ENCODE results near the gene PELO.
A peak's percentile ranks its signal among the peaks of the same experiment; 100 is the strongest.
"Not testable (repeated sequence)": the region's sequence is repeated elsewhere in the genome, so short reads cannot be mapped to it uniquely, and the experiment has no call there.

Gene PELO

DNA sequence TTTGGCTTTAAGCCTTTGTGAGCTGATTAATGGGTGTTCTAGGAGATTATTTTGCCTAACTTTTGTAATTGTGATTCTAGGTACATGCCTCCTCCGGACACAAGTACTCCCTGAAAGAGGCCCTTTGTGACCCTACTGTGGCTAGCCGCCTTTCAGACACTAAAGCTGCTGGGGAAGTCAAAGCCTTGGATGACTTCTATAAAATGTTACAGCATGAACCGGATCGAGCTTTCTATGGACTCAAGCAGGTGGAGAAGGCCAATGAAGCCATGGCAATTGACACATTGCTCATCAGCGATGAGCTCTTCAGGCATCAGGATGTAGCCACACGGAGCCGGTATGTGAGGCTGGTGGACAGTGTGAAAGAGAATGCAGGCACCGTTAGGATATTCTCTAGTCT is 13.6 kb downstream of the PELO start:
- DNase-seq (ENCODE audit: low spot score): peak; percentile 13

DNA sequence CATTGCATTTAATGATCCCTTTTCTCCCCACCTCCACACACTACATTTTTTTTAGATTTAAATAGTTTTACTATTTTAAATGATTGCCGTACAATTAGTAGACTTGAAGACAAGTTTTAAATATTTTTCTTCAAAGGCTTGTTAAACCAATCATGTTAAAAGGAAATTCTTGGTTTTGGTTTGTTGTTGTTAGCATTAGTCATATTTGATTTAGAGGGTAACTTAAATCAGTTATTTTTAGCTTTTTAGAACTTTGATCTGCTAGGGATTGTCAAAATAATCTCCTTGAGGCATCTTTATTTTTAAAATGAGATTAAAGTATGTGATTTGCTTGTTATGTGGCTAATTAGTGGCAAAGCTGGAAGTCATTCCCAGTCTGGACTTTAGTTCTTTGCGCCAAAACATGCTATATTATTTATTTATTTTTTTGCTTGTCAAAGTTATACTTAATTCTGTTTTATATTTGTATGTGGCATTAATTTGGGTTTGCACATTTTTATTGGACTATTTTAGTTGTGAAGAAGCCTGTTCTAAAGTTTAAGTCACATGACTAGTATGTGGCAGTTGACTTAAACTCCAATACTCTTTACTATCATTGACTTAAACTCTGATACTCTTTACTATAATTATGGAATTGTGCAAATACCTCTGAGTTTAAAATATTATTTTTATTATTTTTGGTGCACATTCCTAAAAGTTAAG is 14.7 kb downstream of the PELO start:
- no peak for DNase-seq (ENCODE audit: low spot score)

DNA sequence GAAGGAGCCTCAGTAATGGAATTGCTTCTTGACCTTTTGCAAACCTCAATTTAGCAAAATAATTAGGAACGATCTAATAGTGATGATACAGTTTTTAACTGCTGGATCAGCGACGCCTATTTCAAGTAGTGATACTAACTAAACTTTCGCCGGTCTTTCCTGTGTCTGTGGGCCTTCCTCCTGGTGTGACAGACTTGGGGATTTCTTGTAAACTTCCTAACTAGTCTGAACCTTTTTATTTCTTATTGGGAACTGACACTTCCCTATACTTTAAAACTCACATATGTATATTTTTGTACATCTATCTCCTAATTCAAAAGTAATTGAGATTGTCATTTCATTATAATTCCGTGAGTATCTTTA is 15.2 kb downstream of the PELO start:
- DNase-seq (ENCODE audit: low spot score): no peak

- no peak for DNase-seq (ENCODE audit: low spot score)
Measured at GRCh38 chr5:52804387-52804791, 16.7 kb downstream of the PELO start.

- DNase-seq (ENCODE audit: low spot score): no peak
Measured at GRCh38 chr5:52804981-52805380, 17.3 kb downstream of the PELO start.

DNA sequence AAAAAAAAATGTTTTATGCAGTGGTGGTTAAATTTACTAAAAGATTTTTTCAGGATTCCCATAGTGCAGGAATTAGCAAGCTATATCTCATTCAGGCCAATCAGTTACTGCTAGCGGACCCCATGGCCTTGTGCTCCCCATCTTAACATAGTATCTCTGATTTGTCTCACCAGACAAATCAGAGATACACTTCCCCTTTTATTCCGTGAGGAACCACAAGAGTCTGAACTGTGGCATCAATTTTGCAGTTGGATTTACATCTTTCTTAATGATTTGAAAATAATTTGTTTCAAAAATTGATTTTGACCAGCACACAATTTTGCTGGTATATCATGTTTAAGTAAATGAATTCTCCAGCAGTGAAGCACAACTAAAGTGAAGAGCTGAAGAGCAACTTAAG is 17.9 kb downstream of the PELO start:
- no peak for DNase-seq (ENCODE audit: low spot score)

DNA sequence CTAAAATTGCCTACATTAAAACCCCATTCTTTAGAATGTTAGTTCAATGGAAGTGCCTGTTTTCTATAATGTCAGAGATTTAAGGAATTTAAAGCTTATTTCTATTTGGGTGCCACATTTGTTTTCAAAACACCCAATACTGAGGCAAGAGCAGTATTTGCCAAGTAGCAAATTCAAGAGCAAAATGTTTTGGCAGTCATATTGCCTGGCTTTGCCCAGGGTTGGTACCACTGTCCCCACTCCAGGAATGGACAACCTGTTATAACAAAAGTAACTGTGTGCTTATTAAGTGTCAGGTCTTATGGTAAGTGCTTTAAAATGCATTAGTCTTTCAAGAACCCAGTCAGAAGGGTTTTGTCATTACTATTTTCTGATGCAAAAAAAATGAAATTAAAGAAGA is 19.3 kb downstream of the PELO start:
- DNase-seq (ENCODE audit: low spot score): no peak

GRCh38 chr5:52807723-52808122 is 20.0 kb downstream of the PELO start:
- no peak for DNase-seq (ENCODE audit: low spot score)

GRCh38 chr5:52808316-52808901 is 20.7 kb downstream of the PELO start:
- no peak for DNase-seq (ENCODE audit: low spot score)

GRCh38 chr5:52809884-52810283 is 22.2 kb downstream of the PELO start:
- DNase-seq (ENCODE audit: low spot score): no peak

- DNase-seq (ENCODE audit: low spot score): no peak
Measured at GRCh38 chr5:52810426-52810825, 22.7 kb downstream of the PELO start.

DNA sequence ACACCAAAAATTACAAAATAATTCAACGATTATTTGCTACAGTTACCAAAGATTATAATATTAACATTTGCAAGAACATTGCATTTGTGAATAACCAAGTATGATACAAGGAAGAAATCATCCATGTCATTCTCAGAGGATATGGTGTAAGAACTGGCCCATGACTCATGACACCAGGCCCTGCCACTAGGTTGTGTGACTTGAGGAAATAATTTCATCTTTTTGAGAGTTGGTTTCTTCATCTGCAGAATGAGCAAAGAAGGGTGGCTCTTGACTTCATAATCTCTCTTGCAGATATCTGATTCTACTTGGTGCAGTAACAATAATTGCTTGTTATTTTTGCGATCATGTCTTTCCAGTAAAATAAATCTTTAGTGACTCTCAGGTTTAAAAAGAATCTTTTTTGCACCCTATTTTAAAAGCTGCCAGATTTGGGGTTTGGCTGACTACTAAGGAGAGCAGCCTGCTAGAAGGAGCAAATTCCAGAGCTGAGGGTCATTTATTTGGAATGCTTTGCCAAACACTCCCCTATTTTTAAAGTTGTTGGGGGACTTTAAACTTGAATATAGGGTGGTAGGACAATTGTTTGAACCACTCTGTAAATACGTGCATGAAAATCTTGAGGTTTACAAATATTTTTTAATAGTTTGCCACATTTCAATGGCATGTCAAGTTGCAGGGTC is 23.5 kb downstream of the PELO start:
- no peak for DNase-seq (ENCODE audit: low spot score)

GRCh38 chr5:52814352-52815148 is 26.8 kb downstream of the PELO start:
- no peak for DNase-seq (ENCODE audit: low spot score)

GRCh38 chr5:52817818-52818217 is 30.1 kb downstream of the PELO start:
- no peak for DNase-seq (ENCODE audit: low spot score)

DNA sequence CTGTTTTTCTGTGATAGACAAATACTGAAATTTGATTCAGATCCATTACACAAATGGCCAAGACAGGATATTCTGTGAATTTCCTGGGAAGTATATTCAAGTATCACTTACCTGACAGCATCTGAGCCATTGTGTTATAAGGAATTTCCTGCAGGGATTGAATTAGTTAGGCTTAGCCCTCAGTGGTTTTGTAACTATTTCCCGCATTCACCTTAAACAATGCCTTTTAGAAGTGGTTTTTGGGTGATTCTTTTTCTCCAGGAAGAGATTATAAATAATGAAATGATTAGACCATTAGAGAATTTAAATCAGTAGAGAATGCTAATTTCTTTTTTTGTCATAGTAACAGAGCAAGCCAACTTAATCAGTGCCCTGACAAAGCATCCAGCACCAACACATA is 30.6 kb downstream of the PELO start:
- no peak for DNase-seq (ENCODE audit: low spot score)

- not testable (repeated sequence) for DNase-seq (ENCODE audit: low spot score)
Measured at GRCh38 chr5:52818807-52819206, 31.1 kb downstream of the PELO start.

GRCh38 chr5:52821901-52822300 is 34.2 kb downstream of the PELO start:
- no peak for DNase-seq (ENCODE audit: low spot score)

GRCh38 chr5:52822437-52822836 is 34.7 kb downstream of the PELO start:
- DNase-seq (ENCODE audit: low spot score): no peak

- no peak for DNase-seq (ENCODE audit: low spot score)
Measured at GRCh38 chr5:52824827-52825226, 37.1 kb downstream of the PELO start.

GRCh38 chr5:52825826-52826225 is 38.1 kb downstream of the PELO start:
- DNase-seq (ENCODE audit: low spot score): no peak

DNA sequence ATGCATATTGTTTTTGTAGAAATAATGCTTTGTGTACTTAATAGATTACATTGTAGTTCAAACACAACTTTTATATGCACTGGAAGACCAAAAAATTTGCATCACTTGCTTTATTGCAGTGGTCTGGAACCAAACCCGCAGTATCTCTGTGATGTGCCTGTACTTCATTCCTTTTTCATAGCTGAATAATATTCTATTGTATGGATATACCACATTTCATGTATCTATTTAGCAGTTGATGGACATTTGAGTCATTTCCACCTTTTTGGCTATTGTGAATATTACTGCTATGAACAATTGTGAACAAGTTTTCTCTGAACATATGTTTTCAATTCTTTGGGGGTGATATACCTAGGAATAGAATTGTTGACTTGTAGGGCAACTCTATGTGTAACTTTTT is 40.1 kb downstream of the PELO start:
- DNase-seq (ENCODE audit: low spot score): no peak

DNA sequence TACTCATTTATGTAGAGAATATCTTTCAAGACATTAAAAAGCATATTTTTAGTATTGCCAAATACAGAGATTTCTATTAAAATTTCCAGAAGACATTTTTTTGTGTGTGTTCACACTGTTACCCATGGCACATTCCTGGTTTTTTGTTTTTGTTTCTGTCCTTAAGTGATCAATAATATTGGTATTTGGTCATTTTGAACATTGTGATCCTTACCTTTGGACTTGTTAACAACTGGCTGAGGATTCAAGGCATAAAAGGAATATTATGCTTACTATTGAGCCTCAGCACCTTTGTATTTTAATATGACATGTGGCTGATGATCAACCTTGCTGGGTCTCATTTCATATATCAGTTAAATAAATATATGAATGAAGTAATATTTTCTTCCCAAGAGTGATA is 41.9 kb downstream of the PELO start:
- no peak for DNase-seq (ENCODE audit: low spot score)

GRCh38 chr5:52830650-52831049 is 42.9 kb downstream of the PELO start:
- no peak for DNase-seq (ENCODE audit: low spot score)
